ENCODE measurements around the gene GPBAR1. TPM values are rescaled to one million over a fixed set of nuclear protein-coding genes. Genes with fewer than 3 reads are reported as not detected.

The GPBAR1 gene
- total and polyA plus RNA-seq, 2 of the 8 experiments (the other 6 are each of a cell fraction or from before 2014, with no cell fraction given): 0.32 to 0.59 TPM

- H2BK12ac ChIP-seq (ENCODE audit: low read depth, low read length): no peak overlapping the region
- no peaks in the 10 kb centered on the region for H3K4me1 ChIP-seq (replicated peaks in 1 of 4; ENCODE audit: control insufficient read depth in 3 of 4, insufficient read depth in 4 of 4, low read length in 3 of 4)
- H3K9me3 ChIP-seq (ENCODE audit: insufficient read depth in 2 of 2, low read depth in 1 of 2, low read length in 1 of 2): no peaks in the 10 kb centered on the region
- H3K14ac ChIP-seq (ENCODE audit: insufficient read length): no peak overlapping the region
- no peaks in the 10 kb centered on the region for H3K79me1 ChIP-seq (ENCODE audit: low read depth, low read length)
- H3K27ac ChIP-seq (ENCODE audit: low read depth, low read length): no peak overlapping the region
- no peak overlapping the region for H2BK120ac ChIP-seq (replicated peaks; ENCODE audit: low read depth, low read length)
- FAIRE-seq (peak; percentile 94), DNase-seq (ENCODE audit: low read depth in 1 of 2, low spot score in 2 of 2) (peak; percentile 76 to 93)
- no peak overlapping the region for H2BK5ac ChIP-seq (ENCODE audit: low read depth, low read length)
- POLR2A ChIA-PET (ENCODE audit: partially characterized antibody): interaction anchor here (0.7 to 1.6 kb wide), 3 partner anchors 22 to 56 kb away, joined by 3 to 5 read pairs (median 3); partner anchors contain the start of gene CATIP
- no peaks in the 10 kb centered on the region for H3K79me2 ChIP-seq (ENCODE audit: control insufficient read depth in 1 of 2, insufficient read depth in 2 of 2, low read length in 2 of 2)
- no peaks in the 10 kb centered on the region for H4K20me1 ChIP-seq (replicated peaks in 1 of 2; ENCODE audit: control insufficient read depth in 1 of 2, insufficient read depth in 2 of 2, low read length in 2 of 2)
- no peak overlapping the region for H3K4ac ChIP-seq (replicated peaks; ENCODE audit: insufficient read length, low read depth, low read length)
- no peak overlapping the region for H3K56ac ChIP-seq (replicated peaks; ENCODE audit: insufficient read length, low read depth, low read length)
- no peaks in the 10 kb centered on the region for H3K27me3 ChIP-seq (replicated peaks in 1 of 4; ENCODE audit: control insufficient read depth in 3 of 4, extremely low read depth in 1 of 4, insufficient read depth in 3 of 4, low read length in 3 of 4)
- H2BK15ac ChIP-seq (ENCODE audit: low read length): no peak overlapping the region; the same call in 1 of the 2 replicates
- no peaks in the 10 kb centered on the region for H3K36me3 ChIP-seq (ENCODE audit: control insufficient read depth in 2 of 4, insufficient read depth in 4 of 4, low read length in 3 of 4)
- H3K4me3 ChIP-seq (ENCODE audit: extremely low read depth in 1 of 4, insufficient read depth in 2 of 4, low read depth in 3 of 4, low read length in 4 of 4): no peak overlapping the region
- no peak overlapping the region for H3K18ac ChIP-seq (ENCODE audit: extremely low read depth, low read length)
- H3K23ac ChIP-seq (ENCODE audit: insufficient read length): no peak overlapping the region
- H2BK20ac ChIP-seq (ENCODE audit: low read length): no peak overlapping the region
- H3K23me2 ChIP-seq (ENCODE audit: low read depth, low read length): no peaks in the 10 kb centered on the region
- H4K5ac ChIP-seq (ENCODE audit: insufficient read length, low read depth, low read length): no peak overlapping the region
- no peak overlapping the region for H2AK5ac ChIP-seq (ENCODE audit: low read depth, low read length)
- CTCF ChIA-PET (ENCODE audit: partially characterized antibody): interaction anchor here (0.6 to 11.7 kb wide), 39 partner anchors 7 to 406 kb away, joined by 3 to 192 read pairs (median 6); partner anchors contain the start of genes AAMP, CATIP, CTDSP1 and PNKD
- WGBS, 2 experiments (ENCODE audit: extremely low coverage in 1 of 2, insufficient coverage in 1 of 2, insufficient read length in 1 of 2, insufficient replicate concordance in 2 of 2, low coverage in 1 of 2, low lambda C conversion rate in 2 of 2, missing lambda C conversion rate in 1 of 2): 22% methylated on average over 9 of the region's 9 CpGs; no CpG with 5 or more reads in 1 of the 2 experiments
- no peak overlapping the region for H3K4me2 ChIP-seq (ENCODE audit: insufficient read depth in 1 of 2, low read depth in 2 of 2, low read length in 2 of 2)
- H4K8ac ChIP-seq (ENCODE audit: extremely low read depth, insufficient read depth, low read length): no peak overlapping the region
- H4K91ac ChIP-seq (replicated peaks; ENCODE audit: insufficient read length, low read length): no peak overlapping the region
- no peak overlapping the region for H2AFZ ChIP-seq (ENCODE audit: low read length)
- no peak overlapping the region for H3K9ac ChIP-seq (replicated peaks in 1 of 4; ENCODE audit: extremely low read depth in 1 of 4, low read depth in 3 of 4, low read length in 3 of 4)
- TF ChIP-seq ATF3 (IDR thresholded peaks at IDR 0.05; ENCODE audit: insufficient read depth, low read depth, low read length): 0 out of 2 replicates have a peak, but pooled peaks have one; percentile 3
- TF ChIP-seq RAD21 (IDR thresholded peaks at IDR 0.05 in 1 of 2, conservative IDR thresholded peaks at IDR 0.05 in 1 of 2; ENCODE audit: low read depth in 2 of 2, low read length in 2 of 2): peak; percentile 96 to 98
- TF ChIP-seq JUND (IDR thresholded peaks at IDR 0.05; ENCODE audit: low read length): 0 out of 2 replicates have a peak, but pooled peaks have one; percentile 47
- 0 out of 2 replicates have a peak, but pooled peaks have one; percentile 6 for TF ChIP-seq CEBPB (IDR thresholded peaks at IDR 0.05; ENCODE audit: low read depth, low read length)
- TF ChIP-seq, protein P1, sequence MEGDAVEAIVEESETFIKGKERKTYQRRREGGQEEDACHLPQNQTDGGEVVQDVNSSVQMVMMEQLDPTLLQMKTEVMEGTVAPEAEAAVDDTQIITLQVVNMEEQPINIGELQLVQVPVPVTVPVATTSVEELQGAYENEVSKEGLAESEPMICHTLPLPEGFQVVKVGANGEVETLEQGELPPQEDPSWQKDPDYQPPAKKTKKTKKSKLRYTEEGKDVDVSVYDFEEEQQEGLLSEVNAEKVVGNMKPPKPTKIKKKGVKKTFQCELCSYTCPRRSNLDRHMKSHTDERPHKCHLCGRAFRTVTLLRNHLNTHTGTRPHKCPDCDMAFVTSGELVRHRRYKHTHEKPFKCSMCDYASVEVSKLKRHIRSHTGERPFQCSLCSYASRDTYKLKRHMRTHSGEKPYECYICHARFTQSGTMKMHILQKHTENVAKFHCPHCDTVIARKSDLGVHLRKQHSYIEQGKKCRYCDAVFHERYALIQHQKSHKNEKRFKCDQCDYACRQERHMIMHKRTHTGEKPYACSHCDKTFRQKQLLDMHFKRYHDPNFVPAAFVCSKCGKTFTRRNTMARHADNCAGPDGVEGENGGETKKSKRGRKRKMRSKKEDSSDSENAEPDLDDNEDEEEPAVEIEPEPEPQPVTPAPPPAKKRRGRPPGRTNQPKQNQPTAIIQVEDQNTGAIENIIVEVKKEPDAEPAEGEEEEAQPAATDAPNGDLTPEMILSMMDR (IDR thresholded peaks at IDR 0.05; ENCODE audit: control extremely low read depth in 1 of 3, insufficient read depth in 1 of 3, low read depth in 1 of 3, low read length in 3 of 3): peak; percentile 78 to 96 (median 93)
- no peak for TF ChIP-seq E2F6 (IDR thresholded peaks at IDR 0.05)
- TF ChIP-seq GABPA (IDR thresholded peaks at IDR 0.05; ENCODE audit: borderline replicate concordance, insufficient read depth, low read length): no peak; the same call in 1 of the 2 replicates
Observed at GRCh38 chr2:218301176-218301819, 40.5 kb downstream of the GPBAR1 start.
